HEK293 (cell line): ENCODE measurements around the gene TTC6.

Experiments
- CTCF ChIA-PET: fragments of 350-600 bp; formaldehyde crosslinking; extraction: SDS; loops from one replicate; lab custom pipeline; 2021; ENCODE audit warnings: antibody characterized with exemption; lab: Yijun Ruan, JAX
- POLR2A ChIA-PET: fragments of 300-600 bp; formaldehyde crosslinking; extraction: SDS; loops from one replicate; lab custom pipeline; 2020; ENCODE audit warnings: antibody characterized with exemption, inconsistent platforms; lab: Yijun Ruan, JAX
- H3K27ac ChIP-seq: fragments of 200-500 bp; sonication (Bioruptor generic); 2 replicates; pipeline ENCODE4 v1.5.1; 2014; ENCODE audit warnings: low read depth, low read length, control low read depth, inconsistent platforms; ENCODE audit errors: extremely low read depth
- H3K36me3 ChIP-seq, 2 experiments: fragments of 200-500 bp in 1 of 2; sonication (Bioruptor generic) in 1 of 2; 1 replicate in 1 of 2; 2 replicates in 1 of 2; pipeline ENCODE4 v1.5.1; 2014 to 2017; ENCODE audit warnings: inconsistent platforms in 2 of 2, low read length in 2 of 2; ENCODE audit not compliant: control insufficient read depth in 2 of 2, insufficient read depth in 1 of 2
- H3K4me1 ChIP-seq: fragments of 200-500 bp; sonication (Bioruptor generic); 2 replicates; pipeline ENCODE4 v1.5.1; 2014; ENCODE audit warnings: mild to moderate bottlenecking, low read length, inconsistent platforms; ENCODE audit not compliant: control insufficient read depth, insufficient read depth
- H3K4me3 ChIP-seq: 2 replicates; pipeline ENCODE4 v1.5.1; 2011; ENCODE audit warnings: low read depth, mild to moderate bottlenecking, control low read depth, low read length, moderate library complexity
- H3K9me3 ChIP-seq: fragments of 200-500 bp; sonication (Bioruptor generic); 2 replicates; pipeline ENCODE4 v1.5.1; 2014; ENCODE audit warnings: low read depth, low read length, inconsistent platforms; ENCODE audit not compliant: control insufficient read depth, insufficient read depth
- BCL6B ChIP-seq: fragments of 450-650 bp; formaldehyde crosslinking; IDR thresholded peaks from 2 replicates; pipeline ENCODE4 v1.5.1; 2017; ENCODE audit warnings: missing biosample characterization, missing genetic modification characterization
- GLIS2 ChIP-seq: fragments of 450-650 bp; formaldehyde crosslinking; IDR thresholded peaks from 2 replicates; pipeline ENCODE4 v1.5.1; 2016; ENCODE audit warnings: missing biosample characterization, missing genetic modification characterization
- KLF9 ChIP-seq: fragments of 450-650 bp; formaldehyde crosslinking; IDR thresholded peaks from 2 replicates; pipeline ENCODE4 v1.5.1; 2016; ENCODE audit warnings: missing biosample characterization, missing genetic modification characterization, low read depth
- OSR2 ChIP-seq: fragments of 450-650 bp; formaldehyde crosslinking; IDR thresholded peaks from 2 replicates; pipeline ENCODE4 v1.5.1; 2016; ENCODE audit warnings: missing biosample characterization, missing genetic modification characterization
- PATZ1 ChIP-seq: fragments of 450-650 bp; formaldehyde crosslinking; IDR thresholded peaks from 2 replicates; pipeline ENCODE4 v1.5.1; 2016; ENCODE audit warnings: missing biosample characterization, missing genetic modification characterization
- PBX3 ChIP-seq: sonication (generic); formaldehyde crosslinking; IDR thresholded peaks from 2 replicates; pipeline ENCODE4 v1.8.1; 2022; ENCODE audit warnings: mild to moderate bottlenecking, moderate library complexity, missing genetic modification reagents
- SP3 ChIP-seq: fragments of 450-650 bp; formaldehyde crosslinking; IDR thresholded peaks from 2 replicates; pipeline ENCODE4 v1.5.1; 2016; ENCODE audit warnings: missing biosample characterization, missing genetic modification characterization
- TSHZ1 ChIP-seq: fragments of 450-650 bp; formaldehyde crosslinking; IDR thresholded peaks from 2 replicates; pipeline ENCODE4 v1.5.1; 2016; ENCODE audit warnings: missing biosample characterization, missing genetic modification characterization, borderline replicate concordance
- ZBTB10 ChIP-seq: fragments of 450-650 bp; formaldehyde crosslinking; IDR thresholded peaks from 2 replicates; pipeline ENCODE4 v1.5.1; 2016; ENCODE audit warnings: missing biosample characterization, missing genetic modification characterization
- ZBTB6 ChIP-seq: fragments of 450-650 bp; formaldehyde crosslinking; IDR thresholded peaks from 2 replicates; pipeline ENCODE4 v1.5.1; 2017; ENCODE audit warnings: missing biosample characterization, missing genetic modification characterization
- ZBTB8A ChIP-seq: fragments of 450-650 bp; formaldehyde crosslinking; IDR thresholded peaks from 2 replicates; pipeline ENCODE4 v1.5.1; 2016; ENCODE audit warnings: missing biosample characterization, missing genetic modification characterization
- ZFP37 ChIP-seq: fragments of 450-650 bp; formaldehyde crosslinking; IDR thresholded peaks from 2 replicates; pipeline ENCODE4 v1.5.1; 2016; ENCODE audit warnings: missing biosample characterization, missing genetic modification characterization
- ZNF114 ChIP-seq: fragments of 450-650 bp; formaldehyde crosslinking; IDR thresholded peaks from 2 replicates; pipeline ENCODE4 v1.5.0; 2017; ENCODE audit warnings: missing biosample characterization, missing genetic modification characterization
- ZNF133 ChIP-seq: fragments of 450-650 bp; formaldehyde crosslinking; IDR thresholded peaks from 2 replicates; pipeline ENCODE4 v1.5.1; 2016; ENCODE audit warnings: missing biosample characterization, missing genetic modification characterization
- ZNF19 ChIP-seq: fragments of 450-650 bp; formaldehyde crosslinking; IDR thresholded peaks from 2 replicates; pipeline ENCODE4; 2016; ENCODE audit warnings: missing biosample characterization, missing genetic modification characterization, low read depth
- ZNF202 ChIP-seq: fragments of 450-650 bp; formaldehyde crosslinking; IDR thresholded peaks from 2 replicates; pipeline ENCODE4 v1.5.1; 2016; ENCODE audit warnings: missing biosample characterization, missing genetic modification characterization, borderline replicate concordance
- ZNF214 ChIP-seq: fragments of 450-650 bp; formaldehyde crosslinking; IDR thresholded peaks from 2 replicates; pipeline ENCODE4 v1.5.1; 2017; ENCODE audit warnings: missing biosample characterization, mild to moderate bottlenecking, missing genetic modification characterization, borderline replicate concordance
- ZNF362 ChIP-seq: fragments of 450-650 bp; formaldehyde crosslinking; IDR thresholded peaks from 2 replicates; pipeline ENCODE4 v1.5.1; 2016; ENCODE audit warnings: missing biosample characterization, missing genetic modification characterization
- ZNF433 ChIP-seq: fragments of 450-650 bp; formaldehyde crosslinking; IDR thresholded peaks from 2 replicates; pipeline ENCODE4 v1.5.1; 2016; ENCODE audit warnings: missing biosample characterization, missing genetic modification characterization, low read depth
- ZNF549 ChIP-seq: fragments of 450-650 bp; IDR thresholded peaks from 2 replicates; pipeline ENCODE4 v1.5.1; 2018; ENCODE audit warnings: missing biosample characterization, missing genetic modification characterization, mild to moderate bottlenecking, inconsistent platforms, moderate library complexity
- ZNF654 ChIP-seq: fragments of 450-650 bp; formaldehyde crosslinking; IDR thresholded peaks from 2 replicates; pipeline ENCODE4 v1.5.1; 2016; ENCODE audit warnings: low read depth, missing biosample characterization, missing genetic modification characterization
- ZSCAN23 ChIP-seq: fragments of 450-650 bp; formaldehyde crosslinking; IDR thresholded peaks from 2 replicates; pipeline ENCODE4 v1.5.1; 2016; ENCODE audit warnings: missing biosample characterization, missing genetic modification characterization

The TTC6 gene

GRCh38 chr14:37551119-37551518, 44.3 kb upstream of the TTC6 start:
- POLR2A ChIA-PET: no interaction called here
- TF ChIP-seq OSR2 (no peak), ZNF549 (tag by site-specific recombination) (no peak), ZNF214 (tag by site-specific recombination) (no peak), ZSCAN23 (tag by site-specific recombination) (no peak), SP3 (tag by site-specific recombination) (no peak), ZNF362 (no peak), ZNF133 (tag by site-specific recombination) (no peak), ZBTB8A (tag by site-specific recombination) (no peak), ZNF19 (no peak), GLIS2 (tag by site-specific recombination) (no peak), TSHZ1 (tag by site-specific recombination) (no peak), ZBTB6 (tag by site-specific recombination) (no peak), ZNF654 (tag by site-specific recombination) (no peak), ZNF433 (tag by site-specific recombination) (no peak)
- H3K9me3 ChIP-seq: peaks cover 4% of the 10 kb centered on the region; the same call in 1 of the 2 replicates
- no peaks in the 10 kb centered on the region for H3K36me3 ChIP-seq
- CTCF ChIA-PET: interaction anchor here (0.6 kb wide), 1 partner anchor 14 kb away, joined by 3 read pairs; no protein-coding TSS in a partner anchor
- no peak overlapping the region for H3K4me3 ChIP-seq
- no peak overlapping the region for H3K27ac ChIP-seq
- peaks cover 13% of the 10 kb centered on the region for H3K4me1 ChIP-seq

GRCh38 chr14:37553935-37554550, 41.4 kb upstream of the TTC6 start:
- ChIA-PET CTCF (no interaction called here), POLR2A (no interaction called here)
- Histone ChIP-seq H3K9me3 (peaks cover 4% of the 10 kb centered on the region; the same call in 1 of the 2 replicates), H3K27ac (no peak overlapping the region), H3K36me3 (no peaks in the 10 kb centered on the region), H3K4me3 (no peak overlapping the region), H3K4me1 (no peaks in the 10 kb centered on the region)
- TF ChIP-seq BCL6B (tag by site-specific recombination) (no peak), PATZ1 (tag by site-specific recombination) (no peak), PBX3 (no peak), ZNF202 (no peak), ZBTB10 (tag by site-specific recombination) (no peak), ZFP37 (no peak), ZNF114 (tag by site-specific recombination) (no peak), KLF9 (no peak)
